Activated CD4-positive, alpha-beta T cell treated with anti-CD3 and anti-CD28 coated beads, Interleukin-2, amount 50 U/mL, for 24 hours (primary cell): ENCODE data around the gene CERT1.
"Not testable (repeated sequence)": the region's sequence is repeated elsewhere in the genome, so short reads cannot be mapped to it uniquely, and the experiment has no call there.

Source experiments
- DNase-seq, 2 donors: peaks; one replicate each; pipeline ENCODE4 v3.0.0-alpha.2; 2020; ENCODE audit warnings: low read depth in 1 of 2, low spot score in 1 of 2

Gene CERT1

GRCh38 chr5:75511435-75512382, at the start of gene CERT1, which contains the start of gene POLK:
Gene CERT1 (minus strand): TSS chr5:75511629. CDS start chr5:75511207, 422 bp downstream.
Gene POLK (plus strand): TSS chr5:75511891.
- peak; percentile 86 to 96 for DNase-seq

GRCh38 chr5:75560655-75561054, 49.2 kb upstream of the CERT1 start:
- DNase-seq = not testable (repeated sequence)

- DNase-seq = no peak
Measured at GRCh38 chr5:75558981-75559632, 47.7 kb upstream of the CERT1 start.

- no peak for DNase-seq
Measured at GRCh38 chr5:75558221-75558620, 46.8 kb upstream of the CERT1 start.

- DNase-seq = no peak
Measured at GRCh38 chr5:75553358-75553757, 41.9 kb upstream of the CERT1 start.

GRCh38 chr5:75552764-75553163, 41.3 kb upstream of the CERT1 start:
- DNase-seq = no peak

GRCh38 chr5:75551471-75551870, 40.0 kb upstream of the CERT1 start:
- DNase-seq = no peak

- DNase-seq = no peak
Measured at GRCh38 chr5:75550597-75550996, 39.2 kb upstream of the CERT1 start.

- no peak for DNase-seq
Measured at GRCh38 chr5:75547812-75548211, 36.4 kb upstream of the CERT1 start.

GRCh38 chr5:75546830-75547229, 35.4 kb upstream of the CERT1 start:
- no peak for DNase-seq

- DNase-seq = no peak
Measured at GRCh38 chr5:75545131-75545530, 33.7 kb upstream of the CERT1 start.

GRCh38 chr5:75538211-75538610, 26.8 kb upstream of the CERT1 start:
- DNase-seq = no peak

GRCh38 chr5:75536694-75537360, 25.4 kb upstream of the CERT1 start:
- DNase-seq = no peak

GRCh38 chr5:75536147-75536546, 24.7 kb upstream of the CERT1 start:
- DNase-seq = no peak

GRCh38 chr5:75534734-75535133, 23.3 kb upstream of the CERT1 start:
- DNase-seq = no peak

GRCh38 chr5:75533716-75534115, 22.3 kb upstream of the CERT1 start:
- not testable (repeated sequence) for DNase-seq

- no peak for DNase-seq
Measured at GRCh38 chr5:75532190-75532589, 20.8 kb upstream of the CERT1 start.

- no peak for DNase-seq
Measured at GRCh38 chr5:75529185-75529584, 17.8 kb upstream of the CERT1 start.

GRCh38 chr5:75526070-75526469, 14.6 kb upstream of the CERT1 start:
- DNase-seq = no peak

- no peak for DNase-seq
Measured at GRCh38 chr5:75525344-75525743, 13.9 kb upstream of the CERT1 start.

GRCh38 chr5:75524591-75524990, 13.2 kb upstream of the CERT1 start:
- no peak for DNase-seq

- no peak for DNase-seq
Measured at GRCh38 chr5:75524071-75524470, 12.6 kb upstream of the CERT1 start.
